NCI-H1105 (cell line): ENCODE results near the gene TRAM2.
A peak's percentile ranks its signal among the peaks of the same experiment; 100 is the strongest.

ENCODE experiments used
- DNase-seq: peaks from one replicate; lab custom pipeline; 2025; lab: John Stamatoyannopoulos, UW

Gene TRAM2

DNA sequence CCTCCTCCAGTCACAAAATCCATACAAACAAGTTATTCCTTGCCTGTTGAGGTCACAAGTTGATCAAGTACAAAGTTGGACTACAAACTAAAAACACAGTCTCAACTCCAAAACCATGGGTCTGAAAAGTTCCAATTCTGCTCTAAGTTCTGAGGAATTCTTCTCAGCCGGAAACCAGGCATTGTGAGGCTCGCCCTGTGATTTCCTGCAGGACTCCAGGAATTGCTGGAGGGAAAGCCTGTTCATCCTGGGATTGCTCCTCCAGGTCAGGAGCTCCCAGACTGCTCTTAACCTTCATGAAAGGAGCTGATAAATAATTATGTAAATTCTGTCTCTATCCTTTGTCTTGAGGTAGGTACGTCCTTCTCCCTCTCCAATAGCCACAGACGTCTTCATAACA is 8.5 kb downstream of the TRAM2 start:
- no peak for DNase-seq

DNA sequence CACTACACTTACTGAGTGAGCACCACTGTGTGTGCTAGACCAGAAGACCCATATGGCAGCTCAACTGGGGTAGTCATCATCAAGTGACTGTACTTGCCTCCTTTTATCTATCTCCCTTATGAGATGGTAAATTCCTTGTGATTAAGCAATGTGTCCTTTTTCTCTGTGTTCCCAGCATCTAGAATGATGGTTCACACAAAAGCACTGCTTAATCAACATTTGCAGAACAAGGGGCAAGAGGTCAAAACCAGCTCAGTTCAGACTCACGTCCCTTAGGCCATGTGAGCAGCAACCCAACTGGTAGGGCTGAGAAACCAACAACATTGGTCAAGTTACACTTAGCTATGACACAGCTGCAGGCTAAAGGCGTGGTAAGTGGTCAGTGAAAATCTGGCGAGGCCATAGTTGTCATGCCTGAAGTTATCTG is 10.0 kb downstream of the TRAM2 start:
- DNase-seq = no peak

DNA sequence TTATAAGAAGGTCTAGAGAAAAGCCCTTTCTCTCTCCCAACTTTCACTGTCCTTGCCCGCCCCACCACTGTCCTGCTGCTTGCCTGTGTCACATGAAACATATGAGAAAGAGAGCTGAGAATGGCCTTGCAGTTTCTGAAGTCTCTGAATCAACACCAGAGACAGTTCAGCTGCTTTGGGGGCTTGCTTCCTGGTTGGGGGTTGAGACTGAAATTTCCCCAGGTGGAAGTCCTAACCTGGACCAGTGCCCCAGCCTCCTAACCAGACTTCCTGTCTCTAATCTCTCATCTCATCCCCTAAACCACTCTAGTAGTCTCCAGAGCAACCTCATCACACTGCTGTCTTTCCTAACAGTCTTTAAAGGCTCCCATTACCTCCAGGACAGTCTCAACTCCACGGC is 10.7 kb downstream of the TRAM2 start:
- no peak for DNase-seq

DNA sequence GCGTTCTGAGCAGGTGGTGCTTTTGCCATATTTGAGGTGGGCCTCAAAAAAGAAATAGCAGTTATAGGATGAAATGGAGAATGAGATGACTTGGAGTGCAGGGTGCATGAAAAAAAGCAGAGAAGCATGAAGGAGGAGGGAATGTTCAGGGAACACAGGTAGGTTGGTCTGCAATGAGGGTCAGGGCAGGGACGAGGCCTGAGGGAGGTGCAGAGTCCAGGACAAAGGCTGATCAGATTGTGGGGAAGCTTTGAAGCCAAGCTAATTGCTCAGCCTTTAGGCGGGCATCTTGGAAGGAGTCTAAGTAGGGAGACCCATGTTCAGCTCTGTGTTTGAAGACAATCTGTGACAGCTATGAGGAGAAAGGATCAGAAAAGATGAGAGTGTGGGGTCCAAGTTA is 12.0 kb downstream of the TRAM2 start:
- no peak for DNase-seq

DNA sequence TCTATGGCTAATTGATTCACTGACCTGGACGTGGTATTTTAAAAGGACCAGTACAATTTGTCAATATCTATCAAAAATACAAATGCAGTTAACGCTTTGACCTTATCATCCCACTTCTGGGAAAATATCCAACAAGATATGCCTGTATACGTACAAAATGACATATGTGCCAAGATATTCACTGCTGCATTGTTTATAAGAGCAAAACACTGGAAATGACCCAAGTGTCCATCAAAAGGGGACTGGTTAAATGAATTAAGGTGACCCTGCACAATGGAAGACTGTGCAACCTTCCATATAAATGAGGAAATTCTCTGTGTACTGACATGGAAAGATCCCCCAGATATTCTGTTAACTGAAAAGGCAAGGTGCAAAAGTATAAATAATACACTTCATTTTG is 13.9 kb downstream of the TRAM2 start:
- DNase-seq = no peak

DNA sequence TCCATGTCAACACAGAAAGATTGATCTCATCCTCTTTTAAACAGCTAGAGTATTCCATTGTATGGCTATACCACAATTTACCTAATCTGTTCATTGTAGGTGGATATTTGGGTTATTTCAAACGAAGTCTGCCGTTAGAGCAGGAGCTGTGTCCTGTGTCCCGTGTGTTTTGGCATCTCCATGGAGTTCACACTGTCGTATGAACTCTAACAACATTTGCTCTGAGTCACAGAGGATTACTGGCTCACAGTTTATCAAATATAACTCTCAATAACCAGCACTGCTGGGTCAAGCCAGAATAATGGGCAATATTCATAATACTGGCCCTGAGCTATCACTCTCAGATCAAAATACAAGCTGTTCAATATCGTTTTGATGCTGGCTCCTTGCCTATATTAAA is 16.4 kb downstream of the TRAM2 start:
- no peak for DNase-seq

DNA sequence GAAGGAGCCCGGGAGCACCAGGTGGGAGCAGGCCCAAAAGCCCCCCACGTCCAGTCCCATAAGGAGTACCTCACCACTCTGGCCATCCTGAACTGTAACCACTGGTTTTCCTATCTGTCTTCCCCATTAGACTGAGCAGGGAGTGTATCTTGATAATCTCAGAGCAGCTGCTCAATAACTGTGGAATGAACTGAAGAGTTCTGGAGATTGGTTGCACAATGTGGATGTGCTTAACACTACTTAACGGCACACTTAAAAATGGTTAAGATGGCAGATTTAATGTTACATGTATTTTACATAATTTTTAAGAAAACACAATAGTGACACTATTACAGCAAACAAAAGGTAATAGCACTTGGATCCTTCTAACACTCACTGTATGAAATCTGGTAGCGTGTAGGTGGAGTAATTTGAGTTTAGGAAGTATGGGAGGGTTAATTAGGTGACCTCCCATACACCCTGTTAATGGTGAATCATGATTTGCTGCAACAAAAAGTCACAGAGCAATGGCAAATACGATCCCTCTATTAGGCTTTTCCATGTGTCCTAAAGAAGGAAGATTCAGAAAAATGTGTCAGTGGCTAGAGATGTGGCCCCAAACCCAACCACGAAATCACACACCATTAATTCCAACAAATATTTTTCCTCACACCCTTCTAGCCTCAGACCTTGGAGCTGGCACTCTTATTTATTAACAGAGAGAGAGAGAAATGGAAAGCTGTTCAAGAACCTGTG is 18.4 kb downstream of the TRAM2 start:
- DNase-seq = no peak

DNA sequence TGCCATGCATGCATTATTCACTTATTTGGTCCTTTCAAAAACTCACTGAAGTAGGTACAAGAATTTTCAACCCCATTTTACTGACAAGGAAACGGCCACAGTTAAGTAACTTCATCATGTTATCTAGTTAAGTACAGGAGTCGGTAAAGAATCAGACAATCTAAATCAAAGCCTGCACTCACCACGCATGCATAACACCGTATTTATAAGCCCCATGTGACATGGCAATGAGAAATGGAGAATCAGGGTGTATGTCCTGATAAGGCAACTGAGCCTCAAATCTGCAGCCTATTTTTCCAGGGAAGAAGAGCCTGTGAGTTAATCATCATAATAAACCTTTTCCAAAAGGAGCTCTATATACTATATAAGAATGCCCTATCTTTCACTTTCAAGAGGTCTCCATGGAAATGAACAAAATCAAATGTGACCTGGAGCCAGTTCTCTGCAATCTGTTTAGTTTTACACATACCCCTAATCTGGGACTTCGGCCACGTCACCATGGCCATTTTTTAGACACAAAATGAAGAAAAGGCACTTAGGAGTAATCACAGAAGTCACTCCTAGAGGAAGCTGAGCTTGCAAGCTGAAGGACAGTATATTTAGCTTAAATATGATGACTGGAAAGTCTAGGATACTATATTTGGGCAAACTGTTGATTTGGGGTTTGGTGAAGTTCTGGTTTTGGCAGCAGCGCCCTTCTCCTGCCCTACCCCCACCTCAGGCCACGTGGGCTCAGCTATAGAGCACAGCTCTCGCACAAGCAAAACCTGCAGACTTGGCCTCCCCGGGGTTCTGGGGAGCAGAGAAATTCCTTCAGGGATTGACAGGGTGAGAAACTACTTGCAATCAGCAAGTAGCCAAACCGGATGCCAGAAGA is 19.2 kb downstream of the TRAM2 start:
- no peak for DNase-seq

DNA sequence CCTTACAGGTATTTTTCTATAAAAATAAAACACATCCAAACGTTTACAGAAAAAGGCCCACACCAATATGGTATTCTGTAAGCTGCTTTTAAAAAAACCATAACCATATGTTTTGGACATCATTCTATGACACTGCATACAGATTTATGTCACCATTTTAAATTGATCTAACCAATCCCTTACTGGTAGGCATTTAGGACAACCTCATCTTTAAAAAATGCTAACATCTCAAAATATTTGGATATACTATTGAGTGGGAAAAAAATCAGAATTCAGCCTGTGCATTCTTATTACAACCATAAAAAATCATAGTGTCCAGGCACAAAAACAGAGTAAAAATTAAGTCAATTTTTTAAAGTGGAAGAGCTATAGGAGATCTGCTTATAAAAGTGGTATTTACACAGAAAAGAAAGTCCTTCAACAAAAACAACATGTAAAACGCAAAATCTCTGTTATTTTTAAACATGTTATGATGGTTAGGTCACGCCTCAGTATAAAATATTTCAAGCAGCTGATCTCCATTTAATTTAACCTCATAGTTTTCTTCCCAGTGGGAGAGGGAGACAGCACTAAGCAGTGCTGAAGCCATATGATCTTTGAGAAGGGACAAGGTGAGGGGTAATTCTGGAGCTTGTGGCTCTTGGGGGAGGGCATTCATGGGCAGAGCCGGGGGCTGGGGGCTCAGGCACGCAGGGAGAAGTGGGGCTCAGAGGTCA is 21.2 kb downstream of the TRAM2 start:
- DNase-seq = no peak

DNA sequence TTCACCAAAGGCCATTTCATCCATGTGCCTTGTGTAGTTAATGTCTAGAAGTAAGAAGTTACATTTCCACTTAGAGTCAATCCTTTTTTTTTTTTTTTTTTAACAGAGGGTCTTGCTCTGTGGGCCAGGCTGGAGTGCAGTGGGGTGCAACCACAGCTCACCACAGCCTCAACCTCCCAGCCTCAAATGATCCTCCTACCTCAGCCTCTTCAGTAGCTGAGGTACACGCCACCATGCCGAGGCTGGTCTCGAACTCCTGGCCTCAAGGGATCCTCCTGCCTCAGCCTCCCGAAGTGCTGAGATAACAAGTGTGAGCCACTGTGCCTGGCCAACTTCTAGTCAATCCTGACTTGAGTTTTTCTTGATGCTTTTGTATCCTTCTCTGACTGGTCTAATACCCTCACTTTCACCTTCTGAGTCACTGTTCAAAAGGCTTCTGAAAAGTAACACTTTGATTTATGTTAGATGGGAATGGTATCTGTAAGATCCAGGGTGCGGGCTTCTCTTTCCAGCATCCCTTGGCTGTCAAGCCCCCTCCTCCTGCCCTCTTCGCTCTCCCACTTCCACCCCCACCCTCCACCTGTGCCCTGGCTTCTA is 22.1 kb downstream of the TRAM2 start:
- DNase-seq = no peak

DNA sequence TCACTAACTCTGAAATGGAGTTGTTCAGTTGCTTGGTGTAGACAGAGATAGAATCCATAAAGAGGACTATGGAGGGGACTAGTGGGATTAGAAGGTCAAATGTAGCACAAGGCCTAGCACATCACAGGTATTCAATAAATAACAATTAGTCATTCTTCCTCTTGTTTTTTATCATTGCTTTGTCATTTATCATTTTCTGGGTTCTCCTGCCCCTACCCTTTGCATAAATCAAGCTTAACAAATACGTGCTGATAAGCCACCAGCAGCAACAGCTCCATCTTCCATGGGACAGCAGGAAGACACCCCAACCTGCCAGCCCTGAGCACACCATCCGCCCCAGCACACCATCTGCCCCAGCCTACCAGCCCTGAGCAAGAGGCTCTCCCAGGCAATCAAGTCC is 23.1 kb downstream of the TRAM2 start:
- no peak for DNase-seq

DNA sequence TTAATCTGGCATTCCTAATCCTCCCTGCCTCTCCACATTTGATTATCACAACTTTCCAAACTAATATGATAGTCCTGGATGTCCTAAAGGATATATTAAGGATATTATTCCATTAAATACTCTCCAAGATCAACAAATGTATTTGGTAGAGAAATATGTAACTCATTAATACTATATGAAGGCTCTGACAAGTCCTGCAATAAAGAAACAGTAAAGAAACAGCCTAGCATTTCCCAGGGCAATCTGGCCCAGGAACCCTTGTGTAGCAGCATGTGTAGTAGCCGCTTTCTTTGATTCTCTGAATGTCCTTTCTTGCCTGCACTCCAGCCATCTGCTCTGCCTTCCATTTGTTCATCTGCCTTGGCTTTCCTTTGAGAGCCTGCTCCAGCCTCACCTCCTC is 23.7 kb downstream of the TRAM2 start:
- no peak for DNase-seq

DNA sequence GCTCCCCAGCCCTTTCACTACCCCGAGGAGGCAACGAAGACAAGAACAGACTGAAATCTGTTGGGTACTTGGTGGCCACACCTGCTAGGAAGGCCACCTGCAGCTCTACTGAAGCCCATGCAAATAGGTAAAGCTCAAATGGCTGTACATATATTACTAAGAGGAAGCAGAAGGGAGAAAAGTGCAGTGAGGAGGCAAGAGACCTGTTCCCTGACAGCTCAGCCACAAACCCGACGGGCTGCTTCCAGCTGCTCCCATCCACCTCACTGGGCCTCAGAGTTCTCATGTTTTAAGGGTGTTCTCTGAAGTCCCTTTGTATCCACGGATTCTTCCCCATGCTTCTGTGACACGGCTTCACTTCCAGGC is 24.6 kb downstream of the TRAM2 start:
- no peak for DNase-seq

DNA sequence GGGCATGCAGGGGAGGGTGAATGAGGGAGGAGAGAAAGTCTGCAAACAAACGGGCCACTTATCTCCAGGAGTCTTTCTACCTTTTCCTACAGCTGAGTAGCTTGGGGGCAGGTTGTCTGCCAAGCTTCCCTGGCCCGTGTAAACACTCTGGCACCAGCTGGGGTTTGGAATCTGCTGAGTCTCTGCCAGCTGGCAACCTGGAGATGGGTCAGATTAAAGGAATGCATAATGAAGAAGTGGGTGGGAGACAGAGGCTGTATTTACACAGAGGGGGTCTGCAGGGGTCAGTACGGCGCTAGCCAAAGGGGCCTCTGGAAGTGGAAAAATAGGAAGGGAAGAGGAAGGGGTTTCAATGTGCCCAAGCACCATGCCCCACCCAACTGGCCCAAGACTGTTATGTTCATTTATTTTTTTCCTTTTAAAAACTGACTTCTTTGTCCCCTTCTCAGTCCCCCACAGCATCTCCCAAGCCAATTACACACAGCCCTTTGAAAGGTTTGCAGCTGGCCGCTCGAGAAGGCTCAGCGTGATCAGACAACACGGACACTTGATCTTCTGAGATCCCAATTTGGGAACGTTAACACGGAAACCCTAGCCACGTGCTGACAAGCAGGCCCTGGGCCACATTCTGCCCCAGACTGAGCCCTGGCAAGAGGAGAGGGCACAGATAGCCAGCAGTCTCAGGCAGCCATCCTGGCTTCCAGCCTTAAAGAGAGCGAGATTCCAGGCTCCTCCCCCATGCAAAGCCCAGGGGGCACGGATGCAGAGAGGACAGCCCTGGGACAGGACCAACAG is 25.2 kb downstream of the TRAM2 start:
- DNase-seq = peak; percentile 97

DNA sequence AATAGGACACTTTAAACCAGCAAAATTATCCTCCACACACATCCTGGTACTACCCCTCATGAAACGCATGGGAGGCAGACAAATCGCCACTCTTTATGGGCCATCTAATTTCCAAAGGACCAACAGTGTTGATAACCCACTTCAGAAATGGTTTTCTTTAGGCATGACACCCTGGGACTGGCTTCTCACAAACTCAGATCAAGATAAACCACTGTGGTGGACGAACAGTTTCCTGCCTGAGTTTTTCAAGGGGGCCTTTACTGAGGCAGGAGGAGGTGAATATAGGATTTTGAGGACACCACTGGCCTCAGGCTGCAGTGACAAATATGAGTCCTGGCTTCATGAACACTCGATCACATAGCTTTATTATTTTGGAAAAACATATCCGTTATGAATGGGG is 26.0 kb downstream of the TRAM2 start:
- no peak for DNase-seq

DNA sequence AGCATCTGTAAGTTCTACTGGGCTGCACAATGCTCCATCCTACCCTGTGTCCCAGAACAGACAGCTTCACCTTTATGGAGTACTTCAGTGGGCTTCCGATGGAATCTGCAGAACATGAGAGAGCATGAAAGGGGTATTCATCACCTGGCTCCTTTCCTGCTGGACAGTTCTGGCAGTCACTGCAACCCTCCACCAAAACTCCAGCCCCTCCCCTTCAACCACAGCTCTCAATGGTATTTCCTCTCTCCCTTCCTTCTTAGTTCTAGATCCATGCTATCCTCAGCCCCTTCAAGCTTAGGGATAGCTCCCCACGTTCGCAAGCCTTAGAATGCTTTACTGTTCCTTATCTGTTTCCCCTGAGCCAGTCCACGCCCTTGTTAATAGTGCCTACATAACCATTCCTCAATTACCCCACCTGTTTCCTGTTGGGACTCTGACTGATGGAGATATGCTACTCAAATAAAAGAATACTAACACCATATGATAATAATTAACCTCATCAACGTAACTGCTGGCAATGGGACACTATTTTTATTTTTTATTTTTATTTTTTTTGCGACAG is 26.8 kb downstream of the TRAM2 start:
- DNase-seq = no peak

DNA sequence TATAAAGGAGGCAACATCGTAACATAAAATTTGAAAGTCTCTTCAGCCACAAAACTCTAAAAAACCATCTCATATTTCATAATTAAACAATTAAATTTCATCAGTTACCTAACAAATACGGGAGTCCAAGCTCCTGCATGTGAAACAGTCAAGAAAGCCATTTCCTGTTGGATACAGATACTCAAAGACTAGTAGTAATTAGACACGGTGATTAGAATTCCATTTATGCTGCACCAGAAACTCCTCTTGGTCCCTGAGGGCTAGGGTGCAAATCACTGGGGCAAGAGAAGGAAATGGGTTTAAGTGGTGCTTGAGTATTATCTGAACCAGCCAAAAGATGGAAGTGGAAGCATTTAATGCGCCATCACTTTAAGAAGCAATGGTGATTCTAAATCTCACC is 27.4 kb downstream of the TRAM2 start:
- DNase-seq = no peak

DNA sequence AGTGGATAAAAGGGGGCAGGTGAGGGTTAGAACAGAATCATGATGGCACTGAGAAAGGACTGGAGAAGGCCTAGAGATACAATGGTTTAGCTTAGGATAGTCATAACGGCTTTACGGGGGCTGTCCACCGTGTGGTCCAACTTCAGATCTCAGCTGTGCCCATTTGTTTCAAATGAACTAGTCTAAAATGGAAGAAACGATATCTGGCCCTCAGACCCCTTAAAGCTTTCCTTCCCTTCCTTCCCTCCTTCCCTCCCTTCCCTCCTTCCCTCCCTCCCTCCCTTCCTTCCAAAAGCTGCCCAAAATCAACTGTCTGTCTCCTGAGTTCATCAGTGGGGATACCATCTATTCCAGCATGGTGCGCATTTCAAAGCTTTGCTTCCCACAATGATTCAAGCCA is 27.9 kb downstream of the TRAM2 start:
- DNase-seq = no peak

DNA sequence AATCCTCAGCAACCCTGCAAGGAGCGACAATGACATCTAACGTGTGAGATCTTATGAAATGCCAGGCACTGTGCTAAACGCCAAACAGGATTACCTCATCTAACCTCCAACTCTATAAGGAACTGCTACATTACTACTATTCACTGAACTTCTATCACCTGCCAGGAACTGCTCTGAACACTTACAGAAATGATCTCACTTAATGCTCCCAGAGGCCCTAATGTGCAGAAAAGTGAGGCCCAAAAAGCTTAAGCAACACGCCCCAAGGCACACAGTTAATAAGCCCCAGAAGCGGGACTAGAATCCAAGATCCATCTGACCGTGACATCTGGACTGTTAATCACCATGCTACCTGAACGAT is 28.5 kb downstream of the TRAM2 start:
- no peak for DNase-seq

DNA sequence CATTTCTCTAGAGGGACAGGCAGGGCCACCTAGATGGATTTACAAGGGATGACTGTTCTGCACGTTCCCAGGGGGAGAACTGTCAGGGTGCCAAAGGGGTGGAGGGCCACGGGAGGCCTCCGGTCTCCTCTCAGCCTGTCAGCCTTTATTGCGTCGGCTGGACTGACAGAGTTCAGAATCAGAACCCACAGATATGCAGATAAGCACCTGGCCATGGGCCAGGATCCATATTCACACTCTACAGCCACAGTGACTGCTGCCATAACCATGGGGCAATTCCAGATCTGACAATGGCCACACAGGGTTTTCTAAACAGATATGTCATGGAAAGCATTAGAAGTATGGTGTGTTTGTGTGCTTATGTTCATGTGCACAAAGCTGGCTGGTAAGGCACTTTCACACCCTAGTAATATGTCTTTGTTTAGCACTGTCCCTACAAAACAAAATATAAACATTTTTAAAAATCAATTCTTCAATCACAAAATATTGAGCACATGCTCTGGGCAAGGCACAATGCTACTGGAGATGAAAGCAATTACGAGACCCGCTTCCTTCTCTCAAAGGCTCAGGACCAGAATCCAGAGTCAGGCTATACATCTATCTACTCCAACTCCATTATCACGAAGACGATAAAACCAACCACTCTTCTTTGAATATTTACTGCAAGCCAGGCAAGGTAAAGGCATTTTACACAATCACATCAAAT is 29.1 kb downstream of the TRAM2 start:
- no peak for DNase-seq

DNA sequence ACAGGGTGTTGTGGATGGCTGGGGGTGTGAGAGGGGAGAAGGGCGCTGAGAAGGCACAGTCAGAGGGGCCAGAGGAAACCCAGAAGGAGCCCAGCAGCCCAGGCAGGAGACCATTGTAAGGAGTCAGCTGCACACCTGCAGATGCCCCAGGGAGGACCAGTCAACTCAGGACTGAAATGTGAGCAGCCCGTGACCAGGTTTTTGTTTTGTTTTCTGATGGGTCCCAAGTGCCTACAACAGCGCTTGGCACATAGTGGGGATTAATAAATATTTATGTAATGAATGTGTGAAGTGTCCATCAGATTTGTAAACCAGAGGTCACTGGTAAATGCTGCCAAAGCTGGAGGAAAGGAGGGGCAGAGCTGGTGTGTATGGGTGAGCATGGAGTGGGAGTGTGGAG is 30.2 kb downstream of the TRAM2 start:
- DNase-seq = no peak
